ENCODE results near the gene CLCNKB.
"Not testable (repeated sequence)": the region's sequence is repeated elsewhere in the genome, so short reads cannot be mapped to it uniquely, and the experiment has no call there.

CLCNKB gene

DNA sequence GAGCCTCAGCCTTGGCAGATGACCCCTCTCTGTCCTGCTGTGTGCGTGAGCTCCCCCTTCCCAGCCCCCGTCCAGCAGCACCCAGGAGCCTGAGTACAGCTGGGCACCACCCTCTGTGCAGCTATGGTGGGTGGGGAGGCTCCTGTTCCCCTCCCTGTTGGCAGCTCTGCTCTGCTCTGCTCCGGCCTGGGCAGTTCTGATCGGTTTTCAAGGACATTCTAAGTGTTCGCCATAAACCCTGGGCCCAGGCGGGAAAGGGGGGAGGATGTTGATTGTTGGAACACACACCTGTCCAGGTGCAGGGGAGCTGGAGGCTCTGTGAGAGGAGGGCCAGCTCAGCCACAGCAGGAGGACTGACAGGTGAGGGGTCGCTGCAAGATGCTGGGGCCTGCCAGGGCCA is at the start of gene CLCNKB:
TSS of gene CLCNKB (plus strand) at position 262 of the 400 bp plus-strand sequence. CDS start 711 bp downstream, outside the sequence.
- no peak for DNase-seq

DNA sequence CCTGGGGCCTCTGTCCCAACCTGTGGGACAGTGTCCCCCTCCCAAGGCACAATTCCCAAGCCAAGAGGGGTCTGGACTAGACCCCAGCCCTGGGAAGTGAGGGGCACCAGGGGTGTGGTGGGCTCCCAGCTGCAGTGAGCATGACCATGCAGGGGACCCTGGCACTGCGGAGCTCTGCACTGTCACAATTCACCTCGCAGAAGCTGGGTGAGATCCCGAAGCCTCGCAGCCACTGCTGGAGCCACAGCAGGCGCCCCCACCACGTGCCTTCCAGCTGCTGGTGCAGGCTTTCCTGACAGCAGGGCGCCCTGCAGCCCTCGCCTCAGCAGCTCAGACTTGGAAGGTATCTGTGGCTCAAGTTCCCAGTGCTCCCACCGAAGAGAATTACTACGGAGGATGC is 49.5 kb upstream of the CLCNKB start:
- no peak for DNase-seq

DNA sequence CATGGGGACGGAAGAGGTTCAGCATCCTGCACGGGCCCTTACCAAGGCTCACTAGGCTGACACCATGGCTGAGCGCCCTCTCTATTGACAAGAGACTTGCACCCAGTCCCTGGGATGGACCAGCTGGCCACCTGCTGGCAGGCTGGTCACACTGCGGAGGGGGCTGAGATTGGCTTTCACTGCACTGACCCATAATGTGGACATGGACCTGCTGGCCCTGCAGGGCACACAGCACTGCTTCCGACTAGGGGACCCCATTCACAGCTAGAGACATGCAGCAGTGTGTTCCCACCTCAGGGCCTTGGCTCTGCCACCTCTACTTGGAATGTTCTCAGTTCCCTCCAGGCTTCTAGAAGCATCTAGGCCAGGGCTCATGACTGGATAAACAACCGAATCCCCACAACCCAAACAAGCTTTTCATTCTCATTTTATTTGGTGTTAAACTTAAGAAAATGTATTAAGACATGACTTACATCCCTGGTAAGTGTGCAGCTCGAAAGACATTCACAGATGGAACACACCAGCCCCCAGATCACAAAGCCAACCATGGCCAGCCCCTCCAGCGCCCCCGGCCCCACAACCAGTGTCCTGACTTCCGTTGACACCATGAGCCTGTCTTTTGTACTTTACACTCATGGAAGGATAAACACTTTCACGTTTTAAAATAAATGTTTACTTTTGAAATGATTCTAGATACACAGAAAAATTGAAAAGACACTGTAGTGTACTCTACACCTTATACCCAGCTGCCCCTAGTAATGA is 48.8 kb upstream of the CLCNKB start:
- peak; percentile 20 for DNase-seq

DNA sequence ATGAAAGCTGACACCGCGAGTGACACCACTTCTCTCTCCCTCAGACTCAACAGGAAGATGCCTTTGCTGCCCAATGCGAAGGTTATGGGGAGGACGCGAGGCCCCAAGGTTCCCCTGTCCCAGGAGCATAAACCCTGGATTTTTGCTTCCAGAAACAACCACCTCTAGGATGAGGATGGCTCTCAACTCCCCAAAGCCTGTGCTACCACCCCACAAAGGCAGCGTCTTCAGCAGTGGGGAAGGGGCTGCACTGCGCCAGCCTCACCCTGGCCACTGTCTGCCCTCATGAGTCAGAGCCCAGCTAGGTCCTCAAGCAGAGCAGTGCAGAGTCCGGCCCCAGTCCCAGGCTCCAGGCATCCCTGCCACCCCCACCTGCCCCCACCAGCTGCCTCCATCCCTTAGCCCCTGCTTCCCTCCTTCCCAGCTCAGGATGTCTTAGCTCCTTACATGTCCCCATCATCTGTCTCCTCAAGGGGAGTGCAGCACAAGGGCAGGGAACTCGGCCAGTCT is 46.5 kb upstream of the CLCNKB start:
- no peak for DNase-seq

DNA sequence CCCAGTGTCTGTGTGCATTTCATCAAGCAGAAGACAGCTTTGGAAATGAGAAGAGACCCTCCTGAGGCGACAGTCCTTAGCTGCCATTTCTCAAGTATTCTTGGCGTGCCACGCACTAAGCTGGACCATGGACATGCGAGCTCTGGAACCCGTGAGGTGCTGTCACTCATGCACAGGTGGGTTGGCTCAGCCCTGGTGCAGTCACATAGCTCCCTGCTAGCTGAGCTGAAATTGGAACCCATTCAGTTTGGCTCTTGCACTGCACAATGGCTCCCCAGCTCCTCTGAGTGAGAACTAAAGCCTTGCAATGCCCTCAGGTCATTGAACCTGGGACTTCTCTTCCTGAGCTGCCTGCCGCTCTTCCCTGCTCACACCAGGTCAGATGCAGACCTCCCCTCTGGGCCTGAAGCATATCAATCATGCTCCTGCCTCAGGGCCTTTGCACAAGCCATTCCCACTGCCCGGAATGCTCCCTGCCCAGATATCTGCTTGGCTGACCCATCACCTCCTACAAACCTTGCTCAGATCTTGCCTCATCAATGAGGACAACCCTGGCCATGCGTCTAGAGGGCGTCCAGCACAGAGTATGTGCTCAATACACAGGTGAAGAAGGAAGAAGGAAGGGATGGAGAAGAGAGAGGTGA is 45.8 kb upstream of the CLCNKB start:
- no peak for DNase-seq

DNA sequence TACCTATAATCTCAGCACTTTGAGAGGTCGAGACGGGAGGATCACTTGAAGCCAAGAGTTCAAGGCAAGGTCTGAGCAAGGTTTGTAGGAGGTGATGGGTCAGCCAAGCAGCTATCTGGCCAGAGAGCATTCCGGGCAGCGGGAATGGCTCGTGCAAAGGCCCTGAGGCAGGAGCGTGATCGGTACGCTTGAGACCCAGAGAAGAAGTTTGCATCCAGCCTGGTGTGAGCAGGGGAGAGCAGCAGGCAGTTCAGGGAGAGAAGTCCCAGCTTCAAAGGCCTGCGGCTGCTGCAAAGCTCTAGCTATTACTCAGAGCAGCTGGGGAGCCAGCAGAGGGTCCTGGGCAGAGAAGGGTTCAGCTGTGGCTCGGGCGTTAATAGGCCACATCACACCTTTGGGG is 44.7 kb upstream of the CLCNKB start:
- no peak for DNase-seq

DNA sequence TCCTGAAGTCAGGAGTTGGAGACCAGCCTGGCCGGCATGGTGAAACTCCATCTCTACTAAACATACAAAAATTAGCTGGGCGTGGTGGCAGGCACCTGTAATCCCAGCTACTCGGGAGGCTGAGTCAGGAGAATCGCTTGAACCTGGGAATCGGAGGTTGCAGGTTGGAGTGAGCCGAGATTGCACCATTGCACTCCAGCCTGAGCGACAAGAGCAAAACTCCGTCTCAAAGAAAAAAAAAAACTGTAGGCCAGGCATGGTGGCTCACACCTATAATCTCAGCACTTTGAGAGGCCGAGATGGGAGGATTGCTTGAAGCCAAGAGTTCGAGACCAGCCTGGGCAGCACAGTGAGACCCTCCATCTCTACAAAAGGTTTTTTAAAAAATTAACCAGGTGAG is 42.3 kb upstream of the CLCNKB start:
- DNase-seq = not testable (repeated sequence)

DNA sequence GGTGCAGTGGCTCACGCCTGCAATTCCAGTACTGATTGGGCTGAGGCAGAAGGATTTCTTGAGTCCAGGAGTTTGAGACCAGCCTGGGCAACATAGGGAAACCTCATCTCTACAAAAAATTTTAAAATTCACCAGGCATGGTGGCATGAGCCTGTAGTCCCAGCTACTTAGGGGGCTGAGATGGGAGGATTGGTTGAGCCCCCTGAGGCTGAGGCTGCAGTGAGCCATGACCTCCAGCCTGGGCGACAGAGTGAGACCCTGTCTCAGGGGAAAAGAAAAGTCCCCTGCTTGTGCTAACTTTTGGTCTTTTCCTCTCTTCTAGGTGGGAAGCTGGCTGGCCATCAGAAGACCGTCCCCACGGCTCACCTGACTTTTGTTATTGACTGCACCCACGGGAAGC is 38.0 kb upstream of the CLCNKB start:
- DNase-seq = no peak

DNA sequence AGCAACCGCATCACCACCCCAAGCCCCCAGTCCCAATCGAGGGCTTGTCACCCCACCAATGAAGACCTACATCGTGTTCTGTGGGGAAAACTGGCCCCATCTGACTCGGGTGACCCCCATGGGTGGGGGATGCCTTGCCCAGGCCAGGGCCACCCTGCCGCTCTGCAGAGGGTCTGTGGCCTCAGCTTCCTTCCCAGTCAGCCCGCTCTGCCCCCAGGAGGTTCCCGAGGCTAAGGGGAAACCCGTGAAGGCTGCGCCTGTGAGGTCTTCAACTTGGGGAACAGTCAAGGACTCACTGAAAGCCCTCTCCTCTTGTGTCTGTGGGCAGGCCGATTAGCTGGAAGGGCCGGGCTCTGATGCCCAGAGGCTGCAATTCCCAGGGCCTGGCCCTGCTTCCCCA is 37.6 kb upstream of the CLCNKB start:
- no peak for DNase-seq

DNA sequence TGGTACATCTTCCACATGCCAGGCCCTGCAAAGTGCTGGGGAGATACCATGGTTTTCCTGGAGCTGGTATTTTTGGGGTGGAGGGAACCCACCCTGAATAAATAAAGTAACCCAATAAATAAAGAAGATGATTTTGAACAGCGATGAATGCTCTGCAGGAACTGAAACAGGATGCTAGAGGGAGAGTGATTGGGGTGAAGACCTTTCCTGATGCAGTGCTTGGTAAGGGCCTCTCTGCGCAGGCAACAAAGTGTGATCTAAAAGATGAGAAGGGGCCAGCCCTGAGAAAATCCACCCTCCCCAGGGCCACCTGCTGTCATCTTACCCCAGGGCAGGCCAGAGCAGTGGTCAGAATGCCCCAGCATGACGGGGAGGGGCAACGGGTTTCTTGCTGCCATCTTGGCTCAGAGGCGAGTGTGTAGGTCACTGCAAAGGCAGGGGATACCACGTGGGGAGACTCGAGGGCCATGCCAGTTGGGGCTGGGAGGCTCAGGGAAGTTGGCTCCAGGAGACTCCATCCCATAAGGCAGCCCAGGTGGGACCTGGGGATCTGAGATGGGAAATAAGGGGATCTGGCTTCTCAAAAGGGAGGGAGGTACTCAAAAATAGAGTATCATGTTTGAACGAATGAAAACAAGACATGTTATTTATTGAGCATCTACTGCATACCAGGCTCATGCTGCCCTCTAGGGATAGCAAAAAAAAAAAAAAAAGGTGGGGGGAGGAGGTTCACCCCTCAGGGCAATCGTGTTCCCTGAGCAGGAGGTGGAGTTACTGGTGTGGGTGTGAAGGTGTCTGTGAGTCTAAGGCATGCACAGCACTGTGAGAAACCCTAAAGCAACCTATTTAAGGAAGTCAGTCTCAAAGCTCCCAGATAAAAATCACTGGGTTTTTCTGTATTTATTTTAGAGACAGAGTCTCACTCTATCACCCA is 36.8 kb upstream of the CLCNKB start:
- no peak for DNase-seq

DNA sequence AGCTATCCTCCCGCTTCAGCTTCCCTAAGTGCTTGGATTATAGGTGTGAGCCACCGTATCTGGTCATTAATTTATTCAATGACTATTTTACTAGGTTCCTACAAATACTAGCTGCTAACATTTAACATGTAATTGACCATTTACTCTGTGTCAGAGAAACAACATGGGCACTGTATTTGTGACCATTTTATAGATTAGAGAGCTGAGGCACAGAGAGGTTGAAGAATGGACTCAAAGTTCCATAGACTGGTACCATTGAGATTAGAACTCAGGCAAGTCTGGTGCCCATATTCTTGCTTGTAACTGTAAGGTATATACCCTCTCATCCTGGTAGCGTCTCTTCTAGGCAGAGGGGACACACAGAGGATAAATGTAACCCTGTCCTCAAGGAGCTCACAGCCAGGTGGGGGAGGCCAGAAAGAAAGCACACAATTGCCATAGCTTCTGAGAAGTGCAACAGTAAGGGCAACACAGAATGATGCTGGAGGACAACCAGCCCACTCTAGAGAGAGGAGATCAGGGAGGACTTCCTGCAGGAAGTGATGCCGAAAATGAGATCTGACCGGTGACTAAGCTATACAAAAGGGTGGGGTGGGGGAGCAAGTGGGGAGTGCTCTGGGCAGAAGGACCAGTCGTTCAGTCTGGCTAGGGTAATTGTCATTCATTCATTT is 35.8 kb upstream of the CLCNKB start:
- no peak for DNase-seq

DNA sequence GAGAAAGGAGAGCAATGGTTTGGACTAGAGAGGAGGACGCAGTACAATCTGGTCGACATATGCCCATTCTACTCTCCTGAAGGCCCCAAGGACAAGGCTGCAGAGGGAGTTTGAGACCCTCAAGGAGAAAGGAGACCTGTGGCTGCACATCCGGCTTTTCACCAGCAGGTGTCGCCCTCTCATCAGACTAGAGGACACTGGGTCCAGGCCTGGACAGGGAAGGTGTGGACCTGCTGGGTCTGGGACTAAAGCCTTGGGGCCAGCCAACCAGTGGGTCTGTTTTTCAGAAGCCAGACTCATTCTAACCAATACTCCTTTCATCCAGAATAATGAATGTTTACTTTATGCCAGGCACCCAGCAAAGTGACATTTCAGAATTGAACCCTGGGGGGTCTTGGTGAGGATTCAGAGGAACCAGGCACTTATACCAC is 34.5 kb upstream of the CLCNKB start:
- peak; percentile 28 for DNase-seq

DNA sequence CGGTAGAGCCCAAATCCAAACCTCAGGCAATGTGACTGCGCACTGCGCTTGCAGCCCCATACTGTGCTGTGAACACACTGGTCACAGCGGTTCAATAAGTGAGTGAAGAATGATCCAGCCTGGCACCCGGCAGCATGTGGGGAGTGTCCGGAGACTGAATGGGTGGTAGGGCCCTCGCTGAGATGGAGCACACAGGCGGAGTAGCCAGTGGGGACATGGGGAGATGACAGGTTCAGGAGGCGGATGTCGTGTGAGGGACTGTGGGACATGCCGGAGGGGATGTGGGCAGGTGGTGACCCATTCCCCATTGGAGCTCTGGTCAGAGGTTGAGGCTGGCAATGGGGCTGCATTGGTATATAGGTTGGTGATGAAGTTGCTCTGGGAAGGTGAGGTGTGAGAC is 33.9 kb upstream of the CLCNKB start:
- no peak for DNase-seq

DNA sequence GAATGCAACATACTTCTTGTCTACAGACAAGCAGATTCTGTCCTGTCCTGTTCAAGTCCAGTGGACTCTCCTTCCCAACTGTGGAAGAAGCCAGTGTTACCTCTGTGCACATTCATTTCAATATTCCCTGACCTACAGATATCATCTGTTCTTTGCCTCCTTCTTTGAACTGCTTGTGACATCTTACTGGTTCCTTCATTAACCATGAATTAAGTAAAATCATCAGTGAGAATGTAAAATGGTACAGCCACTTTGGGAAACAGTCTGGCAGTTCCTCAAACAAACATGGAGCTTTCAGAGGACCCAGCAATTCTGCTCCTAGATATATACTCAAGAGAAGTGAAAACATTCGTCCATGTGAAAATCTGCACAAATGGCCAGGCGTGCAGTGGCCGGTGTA is 32.7 kb upstream of the CLCNKB start:
- DNase-seq = no peak

DNA sequence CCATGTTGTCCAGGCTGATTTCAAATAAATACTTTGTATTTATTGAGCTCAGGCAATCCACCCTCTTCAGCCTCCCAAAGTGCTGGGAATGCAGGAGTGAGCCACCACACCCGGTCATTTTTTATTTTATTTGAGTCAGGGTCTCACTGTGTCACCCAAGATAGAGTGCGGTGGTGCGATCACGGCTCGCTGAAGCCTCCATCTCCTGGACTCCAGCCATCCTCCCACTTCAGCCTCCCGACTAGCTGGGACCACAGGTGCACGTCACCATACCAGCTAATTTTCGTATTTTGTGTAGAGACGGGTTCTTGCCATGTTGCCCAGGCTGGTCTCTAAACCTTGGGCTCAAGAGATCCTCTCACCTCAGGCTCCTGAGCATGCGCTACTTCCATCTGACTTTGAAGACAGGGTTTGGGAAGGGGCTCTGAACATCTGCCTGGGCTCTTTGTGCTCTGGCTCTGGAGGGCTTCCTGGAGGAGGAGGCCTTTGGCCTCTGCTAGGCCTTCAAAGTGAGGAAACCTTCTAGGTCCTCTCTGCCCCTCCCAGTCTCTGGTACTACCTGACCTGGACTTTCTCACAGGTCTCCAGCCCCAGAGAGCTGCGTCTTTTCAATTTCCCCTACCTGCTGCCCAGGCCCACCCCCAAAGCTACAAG is 31.5 kb upstream of the CLCNKB start:
- DNase-seq = no peak

DNA sequence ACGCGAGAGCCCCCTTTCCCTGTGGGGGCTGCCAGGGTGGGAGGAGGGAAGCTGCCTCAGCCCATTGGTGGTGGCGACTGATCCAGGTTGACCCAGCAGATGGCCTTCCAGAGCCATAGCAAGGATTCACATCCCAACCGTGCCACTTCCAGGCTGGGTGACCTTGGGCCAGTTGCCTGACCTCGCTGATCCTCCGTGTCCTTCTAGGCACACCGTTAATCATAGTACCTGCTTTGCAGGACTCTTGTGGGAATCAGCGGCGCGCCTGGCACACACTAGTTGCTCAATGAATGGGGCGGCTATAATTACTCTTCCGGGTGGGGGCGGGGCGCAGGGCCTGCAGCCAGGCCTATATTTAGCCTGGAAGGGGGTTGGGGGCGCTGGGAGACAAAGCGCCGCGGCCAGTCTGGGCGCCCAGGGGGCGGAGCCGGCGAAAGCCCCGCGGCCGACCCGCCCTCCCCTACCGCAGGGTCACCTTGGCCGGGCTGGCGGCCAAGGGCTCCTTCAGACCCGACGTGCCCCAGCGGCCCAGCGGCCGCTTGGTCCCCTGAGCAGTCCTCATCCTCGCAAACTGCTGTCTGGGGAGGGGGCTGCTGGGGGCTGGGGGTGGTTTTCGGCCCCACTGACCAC is 30.9 kb upstream of the CLCNKB start:
- no peak for DNase-seq

DNA sequence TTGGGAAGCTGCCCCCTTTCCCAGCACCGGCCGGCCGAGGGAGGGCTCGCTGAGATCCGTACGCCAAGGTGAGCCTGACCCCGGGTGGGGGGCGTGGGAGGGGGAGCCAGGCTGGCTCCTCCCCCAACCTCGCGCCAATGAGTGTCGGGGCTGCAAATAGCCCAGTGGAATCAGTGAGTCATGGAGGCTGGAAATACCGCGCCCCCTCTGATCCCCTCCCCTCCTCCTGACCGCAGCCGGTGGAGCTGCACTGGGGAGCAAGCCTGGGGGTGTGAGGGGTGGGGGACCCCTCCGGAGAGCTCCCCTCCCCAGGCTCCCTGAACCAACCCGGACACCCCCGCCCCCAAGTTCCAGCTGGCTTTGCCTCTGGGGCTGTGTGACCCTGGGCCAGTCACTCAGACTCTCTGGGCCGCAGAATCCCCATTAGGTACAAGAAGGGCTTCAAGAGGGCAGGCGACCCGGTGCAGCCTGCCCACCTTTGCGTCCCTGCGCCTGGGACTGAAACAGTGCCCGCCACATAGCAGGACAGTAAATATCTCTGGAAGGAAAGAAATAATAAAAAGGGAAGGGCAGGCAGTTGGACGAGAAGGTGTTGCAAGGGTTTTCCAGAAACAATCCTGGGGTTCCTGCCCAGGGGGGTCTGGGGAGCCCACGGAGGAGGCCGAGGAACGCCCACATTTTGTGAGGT is 30.2 kb upstream of the CLCNKB start:
- DNase-seq = no peak

DNA sequence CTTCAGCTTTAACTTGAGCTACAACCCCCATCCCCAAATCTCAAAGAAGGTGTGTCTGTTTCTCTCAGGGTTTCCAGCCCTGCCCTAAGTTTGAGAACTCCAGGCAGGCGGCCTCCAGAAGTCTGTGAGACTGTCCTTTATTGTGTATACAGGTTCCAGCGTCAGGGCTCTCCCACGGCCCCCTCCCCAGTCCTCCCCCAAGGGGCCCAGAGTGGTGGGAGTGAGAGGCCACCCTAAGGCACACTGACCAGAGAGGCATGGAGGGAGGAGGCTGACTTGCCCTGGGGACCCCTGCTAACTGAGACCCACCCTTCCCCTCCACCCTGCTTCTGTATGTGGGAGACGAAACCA is 29.7 kb upstream of the CLCNKB start:
- DNase-seq = no peak

DNA sequence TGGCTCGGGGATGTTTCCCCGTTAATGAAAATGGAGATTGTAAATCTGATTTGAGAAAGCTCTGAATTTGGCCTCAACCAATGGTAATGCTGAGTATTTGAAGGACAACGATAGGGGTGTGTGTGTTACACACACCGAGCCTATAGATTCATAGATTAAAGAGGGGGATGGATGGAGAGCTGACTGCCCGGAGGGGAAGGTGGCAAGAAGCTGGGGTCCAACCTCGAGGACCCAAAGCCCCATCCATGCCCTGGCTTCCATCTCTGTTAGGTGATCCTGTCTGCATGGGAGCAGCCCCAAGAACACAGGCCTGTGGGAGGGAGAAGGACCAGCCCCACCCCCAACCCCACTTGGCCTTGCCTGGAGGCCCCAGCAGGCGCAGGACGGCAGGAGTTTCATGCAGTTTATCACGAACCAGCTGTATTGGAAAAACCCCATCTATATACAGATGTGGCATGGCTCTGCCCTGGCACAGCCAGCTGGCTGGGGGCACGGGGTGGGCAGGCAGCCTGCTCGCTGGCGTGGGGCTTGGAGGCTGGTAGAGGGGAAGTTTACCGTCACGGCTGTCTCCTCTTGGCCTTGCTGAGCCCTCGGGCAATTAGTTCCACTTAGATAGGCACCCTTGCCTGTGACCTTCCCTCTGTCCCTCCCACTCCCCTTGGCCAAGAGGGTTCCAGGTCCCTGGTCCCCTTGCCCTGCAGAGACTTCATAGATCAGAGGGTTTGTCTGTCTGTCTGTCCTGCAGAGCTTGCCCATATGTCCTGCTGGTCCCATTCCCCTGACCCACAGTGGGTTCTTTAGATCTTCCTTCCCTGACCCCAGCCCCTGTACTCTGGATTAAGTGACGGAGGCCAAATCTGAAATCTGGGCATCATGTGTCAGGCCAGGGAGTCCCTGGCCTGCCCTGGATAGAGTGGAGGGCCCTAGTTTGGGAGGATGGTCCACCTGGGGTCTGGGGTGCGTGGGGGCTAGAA is 28.8 kb upstream of the CLCNKB start:
- no peak for DNase-seq

DNA sequence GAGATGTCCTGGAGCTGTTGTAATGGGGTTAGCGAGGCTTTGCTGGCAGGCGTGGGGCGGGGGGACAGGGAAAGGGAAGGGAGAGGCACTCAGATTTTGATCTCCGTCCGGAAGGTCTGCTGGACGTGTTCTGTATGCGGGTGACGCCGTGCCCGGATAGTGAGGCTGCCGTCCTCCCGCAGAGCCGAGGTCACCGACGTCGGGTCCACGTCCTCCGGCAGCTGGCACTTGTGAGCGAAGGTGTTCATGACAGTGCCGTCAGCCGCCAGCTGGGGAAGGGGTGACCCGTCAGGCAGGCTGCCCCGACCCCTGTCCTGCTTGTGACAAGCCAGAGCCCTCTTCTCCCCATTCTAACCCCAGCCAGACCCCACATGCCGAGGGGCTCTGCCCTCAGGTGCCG is 28.1 kb upstream of the CLCNKB start:
- DNase-seq = no peak

Measured in GOT3 (cell line).